GM04503 (cell line): ENCODE data around the gene PCDHGA2.
A peak's percentile ranks its signal among the peaks of the same experiment; 100 is the strongest.

Source experiments
- DNase-seq: peaks from one replicate; pipeline ENCODE4 v3.0.0-alpha.2; 2012; ENCODE audit warnings: low read depth

Gene PCDHGA2

DNA sequence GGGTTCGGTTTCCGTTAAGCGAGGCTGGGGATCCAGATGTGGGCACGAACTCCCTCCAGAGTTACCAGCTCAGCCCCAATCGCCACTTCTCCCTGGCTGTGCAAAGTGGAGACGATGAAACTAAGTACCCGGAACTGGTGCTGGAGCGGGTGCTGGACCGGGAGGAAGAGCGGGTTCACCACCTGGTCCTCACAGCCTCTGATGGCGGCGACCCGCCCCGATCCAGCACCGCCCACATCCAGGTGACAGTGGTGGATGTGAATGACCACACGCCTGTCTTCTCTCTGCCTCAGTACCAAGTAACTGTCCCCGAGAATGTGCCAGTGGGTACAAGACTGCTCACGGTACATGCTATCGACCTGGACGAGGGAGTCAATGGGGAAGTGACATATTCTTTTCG is 44.8 kb downstream of the PCDHGA2 start:
- no peak for DNase-seq

GRCh38 chr5:141384471-141385267 is 46.1 kb downstream of the PCDHGA2 start:
- DNase-seq, result no peak

GRCh38 chr5:141387557-141388311 is 49.2 kb downstream of the PCDHGA2 start, which contains the start of gene PCDHGB4:
TSS of gene PCDHGB4 (plus strand) at chr5:141387698. CDS start at chr5:141387885, 187 bp downstream.
- DNase-seq, result peak; percentile 21

- no peak for DNase-seq
Measured at GRCh38 chr5:141388661-141389060, 50.1 kb downstream of the PCDHGA2 start.

DNA sequence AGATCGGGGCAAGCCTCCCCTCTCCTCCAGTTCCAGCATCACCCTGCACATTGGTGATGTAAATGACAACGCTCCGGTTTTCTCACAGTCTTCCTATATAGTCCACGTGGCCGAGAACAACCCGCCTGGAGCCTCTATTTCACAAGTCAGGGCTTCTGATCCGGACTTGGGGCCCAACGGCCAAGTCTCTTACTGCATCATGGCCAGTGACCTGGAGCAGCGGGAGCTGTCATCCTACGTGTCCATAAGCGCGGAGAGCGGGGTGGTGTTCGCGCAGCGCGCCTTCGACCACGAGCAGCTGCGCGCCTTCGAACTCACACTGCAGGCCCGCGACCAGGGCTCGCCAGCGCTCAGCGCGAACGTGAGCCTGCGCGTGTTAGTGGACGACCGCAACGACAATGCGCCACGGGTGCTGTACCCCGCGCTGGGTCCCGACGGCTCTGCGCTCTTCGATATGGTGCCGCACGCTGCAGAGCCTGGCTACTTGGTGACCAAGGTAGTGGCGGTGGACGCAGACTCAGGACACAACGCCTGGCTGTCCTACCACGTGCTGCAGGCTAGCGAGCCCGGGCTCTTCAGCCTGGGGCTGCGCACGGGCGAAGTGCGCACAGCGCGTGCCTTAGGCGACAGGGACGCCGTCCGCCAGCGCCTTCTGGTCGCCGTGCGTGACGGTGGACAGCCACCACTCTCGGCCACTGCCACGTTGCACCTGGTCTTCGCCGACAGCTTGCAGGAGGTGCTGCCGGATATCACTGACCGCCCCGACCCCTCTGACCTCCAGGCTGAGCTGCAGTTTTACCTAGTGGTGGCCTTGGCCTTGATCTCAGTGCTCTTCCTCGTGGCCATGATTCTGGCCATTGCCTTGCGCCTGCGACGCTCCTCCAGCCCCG is 50.8 kb downstream of the PCDHGA2 start:
- no peak for DNase-seq

DNA sequence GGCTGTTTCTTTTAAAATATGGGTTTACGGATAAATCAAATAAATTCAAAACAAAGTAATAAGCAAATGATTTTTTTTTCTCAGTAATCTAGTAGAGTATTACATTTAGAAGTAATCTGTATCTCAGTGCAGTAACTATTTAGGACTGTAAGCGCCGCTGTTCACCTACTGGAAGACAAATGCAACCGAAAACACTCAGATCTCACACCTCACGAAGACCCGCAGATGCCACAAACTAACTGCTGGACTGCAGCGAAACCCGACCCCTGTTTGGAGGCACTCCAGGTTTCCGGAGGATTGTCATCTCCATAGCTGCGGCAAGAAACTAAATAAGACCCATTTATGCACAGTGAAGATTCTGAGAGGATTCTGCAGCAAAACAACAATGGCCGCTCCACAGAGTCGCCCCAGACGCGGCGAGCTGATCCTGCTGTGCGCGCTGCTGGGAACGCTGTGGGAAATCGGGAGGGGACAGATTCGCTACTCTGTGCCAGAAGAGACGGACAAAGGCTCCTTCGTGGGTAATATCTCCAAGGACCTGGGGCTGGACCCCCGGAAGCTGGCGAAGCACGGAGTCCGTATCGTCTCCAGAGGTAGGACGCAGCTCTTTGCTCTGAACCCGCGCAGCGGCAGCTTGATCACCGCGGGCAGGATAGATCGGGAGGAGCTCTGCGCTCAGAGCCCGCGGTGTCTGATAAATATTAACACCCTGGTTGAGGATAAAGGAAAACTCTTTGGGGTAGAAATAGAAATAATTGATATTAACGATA is 54.1 kb downstream of the PCDHGA2 start, which contains the start of gene PCDHGA8:
TSS of gene PCDHGA8 (plus strand) at position 205 of the 770 bp plus-strand sequence. CDS start at position 386, 181 bp downstream.
- DNase-seq, result no peak
